ENCODE results near the gene DLK1. TPM values are rescaled to one million over a fixed set of nuclear protein-coding genes. Genes with fewer than 3 reads are reported as not detected.

DLK1 gene
- total RNA-seq, 2 experiments from 2014 or later = not detected

GRCh38 chr14:100732766-100733100 is 6.0 kb downstream of the DLK1 start:
- H3K36me3 Mint-ChIP-seq = no peaks in the 10 kb centered on the region
- no peak overlapping the region for H3K27ac Mint-ChIP-seq
- CTCF ChIA-PET = no interaction called here
- H3K27me3 Mint-ChIP-seq = peaks cover 14% of the 10 kb centered on the region
- no peak for DNase-seq
- POLR2A ChIA-PET = no interaction called here
- no peaks in the 10 kb centered on the region for H3K4me1 Mint-ChIP-seq (ENCODE audit: low read depth)
- intact Hi-C loops (cut with micrococcal nuclease) = no loop called here
- H3K9me3 Mint-ChIP-seq = no peaks in the 10 kb centered on the region
- H3K4me3 Mint-ChIP-seq = no peak overlapping the region

DNA sequence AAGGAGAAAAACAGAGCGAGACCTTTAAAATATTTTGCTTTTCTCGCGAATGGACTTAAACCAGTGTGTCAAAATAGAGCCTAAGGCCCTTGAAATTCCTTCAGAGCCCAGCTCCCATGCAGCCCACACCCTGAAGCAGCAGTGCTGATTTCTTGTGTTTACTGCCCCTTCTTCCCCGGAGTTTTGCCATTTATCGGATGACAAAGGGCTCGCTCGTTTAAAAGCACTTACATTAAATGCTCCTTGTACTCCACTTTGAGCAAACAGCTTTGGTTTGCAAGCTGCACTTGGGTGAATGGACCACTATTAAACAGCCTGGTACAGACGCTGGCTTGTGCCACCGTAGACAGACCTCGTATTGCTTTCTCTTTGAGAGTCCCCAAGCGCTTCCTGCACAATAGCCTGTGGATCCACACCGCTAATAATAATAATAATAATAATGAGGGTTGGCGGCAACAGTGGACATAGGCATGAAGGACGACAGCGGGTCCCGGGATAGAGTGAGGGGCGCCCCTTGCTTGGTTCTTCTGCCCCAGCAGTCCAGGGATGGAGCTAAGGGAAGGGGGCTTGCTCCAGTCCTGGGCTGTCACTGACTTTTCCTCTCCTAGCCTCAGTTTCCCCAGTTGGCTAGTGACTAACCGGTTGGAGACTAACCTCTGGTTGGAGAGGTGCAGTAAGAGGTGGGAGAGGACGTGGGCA is 6.6 kb downstream of the DLK1 start:
- CTCF ChIA-PET = no interaction called here

GRCh38 chr14:100734031-100734990 is 7.6 kb downstream of the DLK1 start:
- no peak for DNase-seq
- Mint-ChIP-seq H3K36me3 (no peaks in the 10 kb centered on the region), H3K4me3 (no peak overlapping the region), H3K27ac (no peak overlapping the region), H3K9me3 (no peaks in the 10 kb centered on the region), H3K4me1 (ENCODE audit: low read depth) (no peaks in the 10 kb centered on the region), H3K27me3 (peaks cover 1% of the 10 kb centered on the region)
- CTCF ChIA-PET = no interaction called here
- POLR2A ChIA-PET = no interaction called here
- intact Hi-C loops (cut with micrococcal nuclease) = no loop called here

More for the DNA sequence above, 6.6 kb downstream of the DLK1 start:
- Mint-ChIP-seq H3K4me3 (no peak overlapping the region), H3K27me3 (peaks cover 9% of the 10 kb centered on the region), H3K4me1 (ENCODE audit: low read depth) (no peaks in the 10 kb centered on the region), H3K27ac (no peak overlapping the region), H3K9me3 (no peaks in the 10 kb centered on the region), H3K36me3 (no peaks in the 10 kb centered on the region)
- DNase-seq = no peak
- intact Hi-C loops (cut with micrococcal nuclease) = no loop called here
- POLR2A ChIA-PET = no interaction called here

- no peaks in the 10 kb centered on the region for H3K9me3 Mint-ChIP-seq
- POLR2A ChIA-PET = no interaction called here
- no peak overlapping the region for H3K27ac Mint-ChIP-seq
- CTCF ChIA-PET = no interaction called here
- DNase-seq = no peak
- H3K36me3 Mint-ChIP-seq = no peaks in the 10 kb centered on the region
- peaks cover 1% of the 10 kb centered on the region for H3K27me3 Mint-ChIP-seq
- H3K4me1 Mint-ChIP-seq (ENCODE audit: low read depth) = no peaks in the 10 kb centered on the region
- no peak overlapping the region for H3K4me3 Mint-ChIP-seq
- intact Hi-C loops (cut with micrococcal nuclease) = loop anchor here (5.0 kb wide), 1 partner anchor 362 kb away; no protein-coding TSS in a partner anchor
Observed at GRCh38 chr14:100735271-100735670, 8.6 kb downstream of the DLK1 start.

DNA sequence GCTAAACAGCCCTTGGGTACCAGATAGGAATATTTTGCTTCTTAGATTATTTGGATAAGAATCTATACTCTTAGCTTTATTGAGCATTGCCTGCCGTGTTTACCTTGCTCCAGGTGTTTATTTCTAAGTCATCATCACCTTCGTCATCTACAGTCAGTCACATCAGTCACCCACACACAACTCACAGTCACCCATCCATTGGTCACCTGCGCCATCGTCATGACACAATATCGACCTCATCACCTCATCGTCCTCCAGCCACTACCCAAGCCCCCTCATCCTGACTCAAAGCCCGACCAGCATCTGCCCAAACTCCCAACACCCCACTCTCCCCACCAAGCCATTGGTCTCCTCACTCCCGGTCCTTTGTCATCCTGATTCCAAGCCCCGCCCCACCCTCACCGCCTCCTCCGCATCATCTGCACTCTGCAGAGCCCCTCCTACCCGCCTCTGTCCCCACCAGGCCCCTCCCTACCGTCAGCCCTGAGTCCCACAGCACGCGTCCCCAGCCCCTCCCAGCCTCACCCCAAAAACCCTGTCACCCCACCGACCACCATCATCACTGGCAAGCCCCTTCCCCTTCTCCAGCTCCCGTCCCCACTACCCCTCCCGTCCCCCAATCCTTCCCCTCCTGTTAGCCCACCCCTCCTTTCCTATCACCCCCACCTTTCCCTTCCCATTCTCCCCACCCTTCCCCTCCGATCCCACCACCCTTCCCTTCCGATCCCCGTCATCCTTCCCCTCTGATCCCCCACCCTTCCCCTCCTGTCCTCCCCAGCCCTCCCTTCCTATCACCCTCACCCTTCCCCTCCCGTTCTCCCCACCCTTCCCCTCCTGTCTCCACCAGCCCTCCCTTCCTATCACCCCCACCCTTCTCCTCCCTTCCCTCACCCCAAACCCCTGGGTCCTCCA is 9.8 kb downstream of the DLK1 start:
- H3K9me3 Mint-ChIP-seq = peaks cover 3% of the 10 kb centered on the region
- H3K4me1 Mint-ChIP-seq (ENCODE audit: low read depth) = no peaks in the 10 kb centered on the region
- no peak overlapping the region for H3K4me3 Mint-ChIP-seq
- no peaks in the 10 kb centered on the region for H3K36me3 Mint-ChIP-seq
- H3K27ac Mint-ChIP-seq = no peak overlapping the region
- POLR2A ChIA-PET = no interaction called here
- H3K27me3 Mint-ChIP-seq = peaks cover 1% of the 10 kb centered on the region
- intact Hi-C loops (cut with micrococcal nuclease) = loop anchor here (5.0 kb wide), 1 partner anchor 361 kb away; no protein-coding TSS in a partner anchor
- DNase-seq = no peak
- CTCF ChIA-PET = no interaction called here

- ChIA-PET CTCF (no interaction called here), POLR2A (no interaction called here)
- no peaks in the 10 kb centered on the region for H3K4me1 Mint-ChIP-seq (ENCODE audit: low read depth)
- no peak overlapping the region for H3K27ac Mint-ChIP-seq
- peaks cover 3% of the 10 kb centered on the region for H3K9me3 Mint-ChIP-seq
- no peak overlapping the region for H3K4me3 Mint-ChIP-seq
- no peaks in the 10 kb centered on the region for H3K27me3 Mint-ChIP-seq
- no peaks in the 10 kb centered on the region for H3K36me3 Mint-ChIP-seq
- intact Hi-C loops (cut with micrococcal nuclease) = loop anchor here (5.0 kb wide), 1 partner anchor 360 kb away; no protein-coding TSS in a partner anchor
- no peak for DNase-seq
Observed at GRCh38 chr14:100737526-100737925, 10.8 kb downstream of the DLK1 start.

- H3K4me1 Mint-ChIP-seq (ENCODE audit: low read depth) = no peaks in the 10 kb centered on the region
- peaks cover 3% of the 10 kb centered on the region for H3K9me3 Mint-ChIP-seq
- POLR2A ChIA-PET = no interaction called here
- H3K4me3 Mint-ChIP-seq = no peak overlapping the region
- no peak for DNase-seq
- no peaks in the 10 kb centered on the region for H3K27me3 Mint-ChIP-seq
- no peak overlapping the region for H3K27ac Mint-ChIP-seq
- CTCF ChIA-PET = no interaction called here
- H3K36me3 Mint-ChIP-seq = no peaks in the 10 kb centered on the region
- intact Hi-C loops (cut with micrococcal nuclease) = loop anchor here (5.0 kb wide), 1 partner anchor 359 kb away; no protein-coding TSS in a partner anchor
Observed at GRCh38 chr14:100738269-100738691, 11.6 kb downstream of the DLK1 start.

GRCh38 chr14:100738704-100739131 is 12.0 kb downstream of the DLK1 start:
- Mint-ChIP-seq H3K27ac (no peak overlapping the region), H3K36me3 (no peaks in the 10 kb centered on the region), H3K9me3 (peaks cover 3% of the 10 kb centered on the region), H3K4me1 (ENCODE audit: low read depth) (no peaks in the 10 kb centered on the region), H3K27me3 (no peaks in the 10 kb centered on the region), H3K4me3 (no peak overlapping the region)
- POLR2A ChIA-PET = no interaction called here
- CTCF ChIA-PET = no interaction called here
- no peak for DNase-seq
- intact Hi-C loops (cut with micrococcal nuclease) = loop anchor here (5.0 kb wide), 1 partner anchor 359 kb away; no protein-coding TSS in a partner anchor

DNA sequence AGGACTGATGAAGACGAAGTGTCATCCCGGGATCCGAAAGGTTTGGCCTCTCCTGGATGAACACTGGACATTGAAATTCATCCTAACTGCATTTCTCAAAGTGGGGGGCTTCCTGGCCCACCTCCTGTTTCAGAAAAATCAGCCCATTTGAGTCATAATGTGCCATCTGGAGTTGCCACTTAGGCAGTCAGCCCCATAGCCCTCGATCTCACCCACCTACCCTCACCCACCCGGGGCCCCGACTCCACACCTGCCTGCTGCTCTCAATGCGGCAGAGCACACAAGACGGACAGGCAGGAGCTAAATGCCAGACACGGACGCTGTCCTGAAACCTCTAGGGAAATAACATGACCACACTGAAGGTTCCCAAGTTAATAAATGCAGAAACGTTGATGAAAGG is 12.6 kb downstream of the DLK1 start:
- Mint-ChIP-seq H3K27me3 (no peaks in the 10 kb centered on the region), H3K4me1 (ENCODE audit: low read depth) (no peaks in the 10 kb centered on the region), H3K9me3 (peaks cover 3% of the 10 kb centered on the region), H3K36me3 (no peaks in the 10 kb centered on the region), H3K27ac (no peak overlapping the region), H3K4me3 (no peak overlapping the region)
- ChIA-PET POLR2A (no interaction called here), CTCF (no interaction called here)
- DNase-seq = no peak
- intact Hi-C loops (cut with micrococcal nuclease) = loop anchor here (5.0 kb wide), 1 partner anchor 358 kb away; no protein-coding TSS in a partner anchor

- CTCF ChIA-PET = no interaction called here
- H3K27me3 Mint-ChIP-seq = no peaks in the 10 kb centered on the region
- DNase-seq = no peak
- H3K4me3 Mint-ChIP-seq = no peak overlapping the region
- no peak overlapping the region for H3K27ac Mint-ChIP-seq
- POLR2A ChIA-PET = no interaction called here
- H3K36me3 Mint-ChIP-seq = no peaks in the 10 kb centered on the region
- no peaks in the 10 kb centered on the region for H3K4me1 Mint-ChIP-seq (ENCODE audit: low read depth)
- intact Hi-C loops (cut with micrococcal nuclease) = no loop called here
- H3K9me3 Mint-ChIP-seq = peaks cover 3% of the 10 kb centered on the region
Observed at GRCh38 chr14:100740196-100740825, 13.6 kb downstream of the DLK1 start.

GRCh38 chr14:100740929-100741328 is 14.2 kb downstream of the DLK1 start:
- Mint-ChIP-seq H3K27me3 (no peaks in the 10 kb centered on the region), H3K27ac (no peak overlapping the region), H3K36me3 (no peaks in the 10 kb centered on the region), H3K4me1 (ENCODE audit: low read depth) (no peaks in the 10 kb centered on the region), H3K9me3 (peaks cover 3% of the 10 kb centered on the region), H3K4me3 (no peak overlapping the region)
- no peak for DNase-seq
- CTCF ChIA-PET = no interaction called here
- POLR2A ChIA-PET = no interaction called here
- intact Hi-C loops (cut with micrococcal nuclease) = no loop called here
